ENCODE measurements around the gene SEC14L5.

GRCh38 chr16:4934591-4934990 is 23.5 kb upstream of the SEC14L5 start:
- TF ChIP-seq CTCF (IDR thresholded peaks at IDR 0.05): no peak
- TF ChIP-seq POLR2A (IDR thresholded peaks at IDR 0.05): no peak
- no peak for TF ChIP-seq POLR2AphosphoS5 (IDR thresholded peaks at IDR 0.05)

Data from prostate gland (tissue), 2 donors.